Astrocyte (in vitro differentiated cells and primary cell): ENCODE results near the gene CCZ1B. TPM values are rescaled to one million over a fixed set of nuclear protein-coding genes. Genes with fewer than 3 reads are reported as not detected.
"Not testable (repeated sequence)": the region's sequence is repeated elsewhere in the genome, so short reads cannot be mapped to it uniquely, and the experiment has no call there.

Experiments
- DNase-seq: peaks from one replicate; pipeline ENCODE4 v3.0.0-alpha.2; 2010; ENCODE audit warnings: low read depth
- FAIRE-seq: peaks from 2 replicates; lab custom pipeline; 2011; peaks lifted over from hg19 to GRCh38; lab: Jason Lieb, UNC
- H2AFZ ChIP-seq: 2 replicates; pipeline ENCODE4 v1.6.0; 2012; ENCODE audit warnings: low read depth, low read length, inconsistent platforms
- H3K27ac ChIP-seq: 2 replicates; pipeline ENCODE4 v1.5.1; 2011; ENCODE audit warnings: low read depth, low read length, inconsistent platforms
- H3K27me3 ChIP-seq: 2 replicates; pipeline ENCODE4 v1.6.0; 2011; ENCODE audit warnings: low read length, inconsistent platforms; ENCODE audit not compliant: insufficient read depth
- H3K36me3 ChIP-seq: 2 replicates; pipeline ENCODE4 v1.5.1; 2011; ENCODE audit warnings: low read length, inconsistent platforms; ENCODE audit not compliant: insufficient read depth
- H3K4me1 ChIP-seq: 2 replicates; pipeline ENCODE4 v1.5.1; 2011; ENCODE audit warnings: low read length, inconsistent platforms; ENCODE audit not compliant: insufficient read depth
- H3K4me2 ChIP-seq: 2 replicates; pipeline ENCODE4 v1.6.0; 2012; ENCODE audit warnings: low read length, inconsistent platforms
- H3K4me3 ChIP-seq: 2 replicates; pipeline ENCODE4 v1.5.1; 2011; ENCODE audit warnings: low read depth, mild to moderate bottlenecking, low read length, inconsistent platforms; ENCODE audit not compliant: insufficient read depth
- H3K79me2 ChIP-seq: 2 replicates; pipeline ENCODE4 v1.6.0; 2012; ENCODE audit warnings: mild to moderate bottlenecking, low read length, inconsistent platforms; ENCODE audit not compliant: insufficient read depth
- H3K9ac ChIP-seq: 2 replicates; pipeline ENCODE4 v1.6.0; 2012; ENCODE audit warnings: mild to moderate bottlenecking, low read length, inconsistent platforms
- H3K9me3 ChIP-seq: 2 replicates; pipeline ENCODE4 v1.5.1; 2012; ENCODE audit warnings: low read depth, mild to moderate bottlenecking, low read length, inconsistent platforms; ENCODE audit not compliant: insufficient read depth
- H4K20me1 ChIP-seq: 2 replicates; pipeline ENCODE4 v1.6.0; 2012; ENCODE audit warnings: low read length, inconsistent platforms; ENCODE audit not compliant: insufficient read depth
- H3K27ac Mint-ChIP-seq: one replicate; pipeline ENCODE4 v1.8.0; 2021; ENCODE audit warnings: mild to moderate bottlenecking, mixed read lengths; ENCODE audit not compliant: unreplicated experiment
- H3K27me3 Mint-ChIP-seq: one replicate; pipeline ENCODE4 v1.8.0; 2021; ENCODE audit warnings: low read depth, mixed read lengths; ENCODE audit not compliant: unreplicated experiment
- H3K36me3 Mint-ChIP-seq: one replicate; pipeline ENCODE4 v1.8.0; 2021; ENCODE audit warnings: low read depth, mixed read lengths; ENCODE audit not compliant: unreplicated experiment
- H3K4me1 Mint-ChIP-seq: one replicate; pipeline ENCODE4 v1.8.0; 2021; ENCODE audit warnings: low read depth, mixed read lengths; ENCODE audit not compliant: unreplicated experiment
- H3K4me3 Mint-ChIP-seq: one replicate; pipeline ENCODE4 v1.8.0; 2021; ENCODE audit warnings: mild to moderate bottlenecking, moderate library complexity, mixed read lengths; ENCODE audit not compliant: unreplicated experiment
- H3K9me3 Mint-ChIP-seq: one replicate; pipeline ENCODE4 v1.8.0; 2021; ENCODE audit warnings: mild to moderate bottlenecking, mixed read lengths; ENCODE audit not compliant: unreplicated experiment
- total RNA-seq: library from RNA; stranded (reverse); gene quantifications from 2 replicates; pipeline ENCODE4 v1.2.1, GENCODE V29; 2021

The CCZ1B gene
- total RNA-seq, 1 donor from 2014 or later, result 54.4 TPM

GRCh38 chr7:6849127-6849526, 23.1 kb upstream of the CCZ1B start:
- not testable (repeated sequence) for H3K36me3 Mint-ChIP-seq, H3K9me3 Mint-ChIP-seq, H2AFZ ChIP-seq, H3K4me2 ChIP-seq, H3K4me1 ChIP-seq, H3K27me3 ChIP-seq, H3K4me3 Mint-ChIP-seq, H3K36me3 ChIP-seq, H4K20me1 ChIP-seq, FAIRE-seq, H3K27ac ChIP-seq, H3K4me3 ChIP-seq, H3K79me2 ChIP-seq, DNase-seq, H3K9me3 ChIP-seq, H3K27ac Mint-ChIP-seq, H3K4me1 Mint-ChIP-seq, H3K9ac ChIP-seq
- peaks cover 13% of the 10 kb centered on the region for H3K27me3 Mint-ChIP-seq

- H4K20me1 ChIP-seq, H3K9ac ChIP-seq, H3K4me3 Mint-ChIP-seq, H3K36me3 Mint-ChIP-seq, H3K27ac ChIP-seq, H3K27me3 ChIP-seq, H2AFZ ChIP-seq, H3K9me3 Mint-ChIP-seq, DNase-seq, H3K4me1 ChIP-seq, H3K79me2 ChIP-seq, H3K36me3 ChIP-seq, H3K4me3 ChIP-seq, H3K4me2 ChIP-seq, FAIRE-seq, H3K27me3 Mint-ChIP-seq, H3K9me3 ChIP-seq, H3K27ac Mint-ChIP-seq, H3K4me1 Mint-ChIP-seq: not testable (repeated sequence)
These were observed 21.7 kb upstream of the CCZ1B start for GRCh38 chr7:6847751-6848150.

GRCh38 chr7:6845971-6846449, 19.9 kb upstream of the CCZ1B start:
- not testable (repeated sequence) for H3K36me3 Mint-ChIP-seq, H3K9me3 ChIP-seq, H3K27ac Mint-ChIP-seq, H3K36me3 ChIP-seq, H3K9me3 Mint-ChIP-seq, H3K4me1 Mint-ChIP-seq, H3K27ac ChIP-seq, H3K4me3 Mint-ChIP-seq, H3K27me3 ChIP-seq, H3K4me3 ChIP-seq, H3K9ac ChIP-seq, H3K79me2 ChIP-seq, H2AFZ ChIP-seq, FAIRE-seq, H4K20me1 ChIP-seq, H3K4me2 ChIP-seq, DNase-seq, H3K4me1 ChIP-seq
- H3K27me3 Mint-ChIP-seq, result peaks cover 12% of the 10 kb centered on the region

GRCh38 chr7:6843654-6844053, 17.6 kb upstream of the CCZ1B start:
- not testable (repeated sequence) for FAIRE-seq, H3K36me3 Mint-ChIP-seq, H3K4me1 Mint-ChIP-seq, H3K9me3 ChIP-seq, H3K4me3 Mint-ChIP-seq, H2AFZ ChIP-seq, H3K4me1 ChIP-seq, H3K9me3 Mint-ChIP-seq, DNase-seq, H3K36me3 ChIP-seq, H3K27ac Mint-ChIP-seq, H3K79me2 ChIP-seq, H3K4me2 ChIP-seq, H3K27me3 ChIP-seq, H3K27ac ChIP-seq, H3K4me3 ChIP-seq, H3K9ac ChIP-seq, H4K20me1 ChIP-seq
- peaks cover 12% of the 10 kb centered on the region for H3K27me3 Mint-ChIP-seq

GRCh38 chr7:6843092-6843491, 17.0 kb upstream of the CCZ1B start:
- not testable (repeated sequence) for H3K79me2 ChIP-seq, H3K9me3 ChIP-seq, H3K27ac Mint-ChIP-seq, H3K9me3 Mint-ChIP-seq, DNase-seq, H3K27me3 ChIP-seq, H3K9ac ChIP-seq, H4K20me1 ChIP-seq, H3K4me2 ChIP-seq, H3K36me3 Mint-ChIP-seq, H2AFZ ChIP-seq, H3K4me3 ChIP-seq, FAIRE-seq, H3K27ac ChIP-seq, H3K36me3 ChIP-seq, H3K4me1 Mint-ChIP-seq, H3K4me1 ChIP-seq, H3K4me3 Mint-ChIP-seq
- peaks cover 12% of the 10 kb centered on the region for H3K27me3 Mint-ChIP-seq

- H3K27me3 Mint-ChIP-seq, DNase-seq, H3K4me1 Mint-ChIP-seq, H3K36me3 ChIP-seq, H3K9ac ChIP-seq, H4K20me1 ChIP-seq, H3K9me3 ChIP-seq, H3K4me1 ChIP-seq, FAIRE-seq, H3K27me3 ChIP-seq, H3K4me3 Mint-ChIP-seq, H3K9me3 Mint-ChIP-seq, H3K4me2 ChIP-seq, H3K27ac Mint-ChIP-seq, H3K79me2 ChIP-seq, H2AFZ ChIP-seq, H3K36me3 Mint-ChIP-seq, H3K27ac ChIP-seq, H3K4me3 ChIP-seq: not testable (repeated sequence)
These were observed 16.3 kb upstream of the CCZ1B start for GRCh38 chr7:6842278-6842921.
